ENCODE measurements around the gene YPEL3.

The YPEL3 gene

DNA sequence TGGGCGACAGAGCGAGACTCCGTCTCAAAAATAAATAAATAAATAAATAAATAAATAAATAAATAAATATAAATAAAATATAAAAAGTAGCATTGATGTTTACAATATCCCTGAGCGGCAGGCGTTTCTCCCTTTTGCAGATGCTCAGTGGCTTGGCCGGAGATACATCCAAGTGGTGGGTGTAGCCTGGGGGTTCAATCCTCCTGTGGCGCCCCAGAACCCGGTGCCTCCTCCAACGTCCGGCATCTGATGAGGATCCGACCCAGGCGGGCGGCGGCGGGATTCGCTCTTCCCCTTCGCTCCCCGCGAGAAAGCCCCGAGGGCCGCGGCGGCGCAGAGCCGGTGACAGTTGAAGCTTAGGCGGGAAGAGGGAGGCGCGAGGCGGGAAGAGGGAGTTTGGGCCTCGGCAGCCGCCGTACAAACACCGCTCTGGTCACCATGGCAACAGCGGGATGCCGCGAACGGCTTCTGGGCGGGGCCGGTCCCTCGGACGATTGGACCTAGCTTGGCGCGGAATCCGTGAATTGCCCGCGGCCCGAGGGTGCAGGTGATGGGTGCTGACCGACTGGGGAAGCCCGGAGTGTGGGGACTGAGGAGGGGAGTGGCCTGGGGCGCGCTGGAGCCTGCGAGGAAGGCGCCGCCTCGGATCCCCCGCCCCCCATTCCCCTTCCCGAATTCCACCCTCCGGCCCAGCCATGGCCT is 43.2 kb downstream of the YPEL3 start (continued):
- TF ChIP-seq MEIS1 (CRISPR knock-in tag; IDR thresholded peaks at IDR 0.05; ENCODE audit: borderline replicate concordance) = peak; percentile 42; the same call in 1 of the 2 replicates
- TF ChIP-seq GLI2 (tag by site-specific recombination; IDR thresholded peaks at IDR 0.05; ENCODE audit: borderline replicate concordance, low read depth) = no peak; the same call in 1 of the 2 replicates
- peak; percentile 88 for TF ChIP-seq ZNF610 (tag by site-specific recombination; IDR thresholded peaks at IDR 0.05; ENCODE audit: borderline replicate concordance)
- peak; percentile 67 for TF ChIP-seq ZNF654 (tag by site-specific recombination; IDR thresholded peaks at IDR 0.05; ENCODE audit: low read depth)
- 0 out of 2 replicates have a peak, but pooled peaks have one; percentile 57 for TF ChIP-seq ZBTB7A (tag by site-specific recombination; IDR thresholded peaks at IDR 0.05; ENCODE audit: low read depth)

DNA sequence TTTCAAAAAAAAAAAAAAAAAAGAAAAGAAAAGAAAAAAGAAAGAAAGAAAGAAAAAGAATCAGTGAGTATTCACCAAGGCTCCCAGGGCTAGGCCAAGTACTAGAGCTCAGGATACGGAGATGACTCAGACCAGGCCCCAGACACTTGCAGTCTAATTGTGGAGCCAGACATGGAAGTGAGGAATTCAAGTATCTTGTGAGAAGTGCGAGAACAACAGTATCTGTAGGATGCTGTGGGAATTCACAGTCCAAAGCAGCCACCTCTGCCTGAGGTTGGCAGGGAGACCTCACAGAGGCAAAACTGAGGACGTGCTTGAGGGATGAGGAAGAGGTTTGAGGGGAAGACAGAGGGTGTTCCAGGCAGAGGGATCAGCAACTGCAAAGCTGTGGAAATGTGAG is 44.5 kb downstream of the YPEL3 start:
- CTCF ChIA-PET = interaction anchor here (1.2 to 1.7 kb wide), 4 partner anchors 9 to 40 kb away, joined by 3 to 16 read pairs (median 6); partner anchors contain the start of genes TBX6 and TLCD3B
- no peaks in the 10 kb centered on the region for H3K9me3 ChIP-seq (ENCODE audit: control insufficient read depth, insufficient read depth, low read depth, low read length)
- peaks cover 3% of the 10 kb centered on the region; the same call in 1 of the 2 replicates for H3K4me1 ChIP-seq (ENCODE audit: control insufficient read depth, insufficient read depth, low read length)
- no peak overlapping the region for H3K4me3 ChIP-seq (ENCODE audit: low read depth, low read length)
- peaks cover 0 to 3% of the 10 kb centered on the region in 2 experiments; a peak in 2 of 3 replicates for H3K36me3 ChIP-seq (ENCODE audit: control insufficient read depth in 2 of 2, insufficient read depth in 1 of 2, low read length in 2 of 2)
- no peak overlapping the region for H3K27ac ChIP-seq (ENCODE audit: extremely low read depth, low read depth, low read length)
- POLR2A ChIA-PET = interaction anchor here (0.6 to 6.5 kb wide), 6 partner anchors 15 to 614 kb away, joined by 4 to 66 read pairs (median 4); partner anchors contain the start of genes ALDOA and TAOK2
- TF ChIP-seq ZNF221 (tag by site-specific recombination; IDR thresholded peaks at IDR 0.05; ENCODE audit: borderline replicate concordance) (no peak), ZNF16 (tag by site-specific recombination; IDR thresholded peaks at IDR 0.05; ENCODE audit: low read depth) (no peak), BCL11B (tag by site-specific recombination; IDR thresholded peaks at IDR 0.05; ENCODE audit: low read depth) (no peak), ZNF660 (tag by site-specific recombination; IDR thresholded peaks at IDR 0.05) (no peak), ZNF175 (tag by site-specific recombination; IDR thresholded peaks at IDR 0.05) (no peak), FEZF1 (tag by site-specific recombination; IDR thresholded peaks at IDR 0.05) (no peak), ZNF146 (tag by site-specific recombination; IDR thresholded peaks at IDR 0.05) (no peak), ZNF600 (tag by site-specific recombination; IDR thresholded peaks at IDR 0.05) (peak; percentile 88), ZBTB17 (tag by site-specific recombination; IDR thresholded peaks at IDR 0.05) (peak; percentile 75), TRIM28 (IDR thresholded peaks at IDR 0.05; ENCODE audit: borderline replicate concordance, low read length) (no peak), ZNF335 (tag by site-specific recombination; conservative IDR thresholded peaks at IDR 0.05) (peak; percentile 45; the same call in 1 of the 2 replicates), ZNF2 (tag by site-specific recombination; IDR thresholded peaks at IDR 0.05) (no peak), ZNF366 (tag by site-specific recombination; conservative IDR thresholded peaks at IDR 0.05) (peak; percentile 83)
- TF ChIP-seq, protein P1, sequence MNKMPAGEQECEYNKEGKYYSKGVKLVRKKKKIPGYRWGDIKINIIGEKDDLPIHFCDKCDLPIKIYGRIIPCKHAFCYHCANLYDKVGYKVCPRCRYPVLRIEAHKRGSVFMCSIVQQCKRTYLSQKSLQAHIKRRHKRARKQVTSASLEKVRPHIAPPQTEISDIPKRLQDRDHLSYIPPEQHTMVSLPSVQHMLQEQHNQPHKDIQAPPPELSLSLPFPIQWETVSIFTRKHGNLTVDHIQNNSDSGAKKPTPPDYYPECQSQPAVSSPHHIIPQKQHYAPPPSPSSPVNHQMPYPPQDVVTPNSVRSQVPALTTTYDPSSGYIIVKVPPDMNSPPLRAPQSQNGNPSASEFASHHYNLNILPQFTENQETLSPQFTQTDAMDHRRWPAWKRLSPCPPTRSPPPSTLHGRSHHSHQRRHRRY (tag by site-specific recombination; IDR thresholded peaks at IDR 0.05) = no peak
- TF ChIP-seq, protein P2, sequence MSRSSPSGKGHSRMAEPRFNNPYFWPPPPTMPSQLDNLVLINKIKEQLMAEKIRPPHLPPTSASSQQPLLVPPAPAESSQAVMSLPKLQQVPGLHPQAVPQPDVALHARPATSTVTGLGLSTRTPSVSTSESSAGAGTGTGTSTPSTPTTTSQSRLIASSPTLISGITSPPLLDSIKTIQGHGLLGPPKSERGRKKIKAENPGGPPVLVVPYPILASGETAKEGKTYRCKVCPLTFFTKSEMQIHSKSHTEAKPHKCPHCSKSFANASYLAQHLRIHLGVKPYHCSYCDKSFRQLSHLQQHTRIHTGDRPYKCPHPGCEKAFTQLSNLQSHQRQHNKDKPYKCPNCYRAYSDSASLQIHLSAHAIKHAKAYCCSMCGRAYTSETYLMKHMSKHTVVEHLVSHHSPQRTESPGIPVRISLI (tag by site-specific recombination; IDR thresholded peaks at IDR 0.05) = 0 out of 2 replicates have a peak, but pooled peaks have one; percentile 38
- TF ChIP-seq, protein P3, sequence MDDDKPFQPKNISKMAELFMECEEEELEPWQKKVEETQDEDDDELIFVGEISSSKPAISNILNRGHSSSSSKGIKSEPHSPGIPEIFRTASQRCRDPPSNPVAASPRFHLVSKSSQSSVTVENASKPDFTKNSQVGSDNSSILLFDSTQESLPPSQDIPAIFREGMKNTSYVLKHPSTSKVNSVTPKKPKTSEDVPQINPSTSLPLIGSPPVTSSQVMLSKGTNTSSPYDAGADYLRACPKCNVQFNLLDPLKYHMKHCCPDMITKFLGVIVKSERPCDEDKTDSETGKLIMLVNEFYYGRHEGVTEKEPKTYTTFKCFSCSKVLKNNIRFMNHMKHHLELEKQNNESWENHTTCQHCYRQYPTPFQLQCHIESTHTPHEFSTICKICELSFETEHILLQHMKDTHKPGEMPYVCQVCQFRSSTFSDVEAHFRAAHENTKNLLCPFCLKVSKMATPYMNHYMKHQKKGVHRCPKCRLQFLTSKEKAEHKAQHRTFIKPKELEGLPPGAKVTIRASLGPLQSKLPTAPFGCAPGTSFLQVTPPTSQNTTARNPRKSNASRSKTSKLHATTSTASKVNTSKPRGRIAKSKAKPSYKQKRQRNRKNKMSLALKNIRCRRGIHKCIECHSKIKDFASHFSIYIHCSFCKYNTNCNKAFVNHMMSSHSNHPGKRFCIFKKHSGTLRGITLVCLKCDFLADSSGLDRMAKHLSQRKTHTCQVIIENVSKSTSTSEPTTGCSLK (tag by site-specific recombination; IDR thresholded peaks at IDR 0.05) = no peak
- TF ChIP-seq, protein P4, sequence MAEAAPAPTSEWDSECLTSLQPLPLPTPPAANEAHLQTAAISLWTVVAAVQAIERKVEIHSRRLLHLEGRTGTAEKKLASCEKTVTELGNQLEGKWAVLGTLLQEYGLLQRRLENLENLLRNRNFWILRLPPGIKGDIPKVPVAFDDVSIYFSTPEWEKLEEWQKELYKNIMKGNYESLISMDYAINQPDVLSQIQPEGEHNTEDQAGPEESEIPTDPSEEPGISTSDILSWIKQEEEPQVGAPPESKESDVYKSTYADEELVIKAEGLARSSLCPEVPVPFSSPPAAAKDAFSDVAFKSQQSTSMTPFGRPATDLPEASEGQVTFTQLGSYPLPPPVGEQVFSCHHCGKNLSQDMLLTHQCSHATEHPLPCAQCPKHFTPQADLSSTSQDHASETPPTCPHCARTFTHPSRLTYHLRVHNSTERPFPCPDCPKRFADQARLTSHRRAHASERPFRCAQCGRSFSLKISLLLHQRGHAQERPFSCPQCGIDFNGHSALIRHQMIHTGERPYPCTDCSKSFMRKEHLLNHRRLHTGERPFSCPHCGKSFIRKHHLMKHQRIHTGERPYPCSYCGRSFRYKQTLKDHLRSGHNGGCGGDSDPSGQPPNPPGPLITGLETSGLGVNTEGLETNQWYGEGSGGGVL (tag by site-specific recombination; IDR thresholded peaks at IDR 0.05) = no peak

All from HEK293 (cell line).